DLD1 (cell line): Measurements from ENCODE around the gene BMP6.
"Not testable (repeated sequence)": the region's sequence is repeated elsewhere in the genome, so short reads cannot be mapped to it uniquely, and the experiment has no call there.

Source experiments
- in situ Hi-C: cut with HindIII; loops from 2 replicates; pipeline ENCODE4 v1.10.0; 2017; ENCODE audit warnings: low sequenced_read_pairs

The BMP6 gene

DNA sequence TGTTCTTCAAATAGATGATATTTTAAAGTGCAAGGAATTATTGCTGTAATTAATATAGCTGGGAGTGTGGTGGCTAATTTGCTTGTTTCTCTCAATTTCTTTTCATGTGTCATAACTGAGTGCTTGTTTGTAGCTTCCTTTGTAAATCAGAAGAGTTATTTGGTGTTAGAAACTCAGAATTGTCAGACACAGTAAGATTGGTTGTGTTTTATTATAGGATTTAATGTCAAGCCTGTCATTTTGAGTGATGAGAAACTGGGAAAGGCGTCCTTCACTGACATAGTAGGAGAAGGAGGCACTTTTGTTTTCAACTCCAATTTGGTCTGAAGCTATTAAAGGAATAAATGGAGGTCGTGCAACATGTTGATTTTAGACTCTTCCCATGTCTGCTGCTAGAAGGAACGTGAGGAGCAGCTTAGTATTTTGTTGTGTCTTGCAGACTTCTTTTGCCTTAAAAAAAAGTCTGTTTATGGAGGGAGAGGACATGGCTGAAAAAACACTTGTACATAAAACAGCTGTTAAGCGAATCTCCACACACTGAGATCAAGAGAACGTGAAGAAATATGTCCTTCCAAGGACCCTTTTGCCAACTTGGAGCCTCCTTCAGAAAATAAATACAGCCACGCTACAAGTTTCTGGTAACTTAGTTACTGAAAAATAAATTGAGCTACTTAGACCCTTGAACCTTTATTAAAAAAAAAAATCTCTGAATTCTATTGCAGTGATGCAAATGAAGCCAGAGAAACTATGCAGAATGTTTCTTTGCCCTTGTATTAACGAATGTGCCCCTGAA lies 59.5 kb downstream of the BMP6 start:
- in situ Hi-C loops, result no loop called here

DNA sequence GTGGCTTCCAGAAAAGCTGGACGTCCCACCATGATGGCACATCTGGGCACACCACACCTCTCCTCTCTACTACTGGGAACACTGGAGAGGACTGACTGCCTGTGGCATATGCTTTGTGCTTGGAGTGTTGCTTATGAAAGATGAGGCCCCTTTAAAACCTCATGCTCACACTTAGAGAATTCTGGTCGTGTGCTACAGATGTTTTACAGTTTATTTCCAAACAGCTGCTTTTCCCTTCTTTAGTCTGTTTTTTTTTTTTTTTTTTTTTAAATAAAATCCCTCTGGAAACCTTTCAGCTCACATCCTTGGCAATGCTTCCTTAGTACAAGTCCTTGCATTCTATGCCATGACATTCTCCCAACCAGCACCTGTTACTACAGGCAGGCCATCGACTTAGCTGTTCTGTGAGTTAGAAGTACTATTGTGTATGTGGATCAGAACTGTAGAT lies 60.3 kb downstream of the BMP6 start:
- in situ Hi-C loops, result no loop called here

DNA sequence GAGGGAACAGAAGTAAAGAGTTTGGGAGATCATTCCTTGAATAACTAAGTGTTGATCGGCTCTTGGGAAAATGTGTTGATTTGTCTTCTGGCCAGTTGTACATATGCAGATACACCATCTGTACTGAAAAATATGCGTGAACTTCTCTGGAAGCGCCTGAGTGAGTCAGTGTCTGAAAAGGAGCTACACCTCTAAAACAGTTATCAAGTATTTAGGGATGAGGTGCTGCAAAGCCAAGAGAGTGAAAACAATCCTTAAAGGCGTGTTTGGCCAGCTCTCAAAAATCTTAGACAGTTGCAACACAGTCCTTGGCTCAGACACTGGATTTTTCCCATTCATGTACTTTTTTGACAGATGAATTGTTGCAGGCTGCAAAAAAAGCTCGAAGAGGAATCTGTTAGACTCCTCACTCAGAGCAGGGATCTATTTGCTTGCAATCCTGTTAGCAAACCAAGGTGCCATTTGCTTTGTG lies 61.3 kb downstream of the BMP6 start:
- in situ Hi-C loops, result no loop called here

DNA sequence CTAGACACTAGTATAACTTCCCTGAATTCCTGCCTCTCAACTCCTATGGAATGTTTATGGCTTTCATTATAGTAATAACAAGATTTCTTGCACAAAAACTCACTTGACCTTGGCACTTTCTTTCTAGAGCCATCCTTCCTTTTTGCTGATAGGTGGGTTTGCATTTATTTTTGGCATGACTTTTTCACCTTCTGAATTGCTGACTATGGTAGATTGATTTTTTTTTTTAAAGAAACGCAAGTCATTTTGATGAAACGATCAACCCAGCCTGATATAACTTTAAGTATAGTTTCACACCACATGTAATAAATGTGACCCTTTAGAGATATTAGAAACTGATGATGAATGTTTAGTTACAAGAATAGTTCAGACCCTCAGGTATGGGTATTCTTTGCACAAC lies 61.8 kb downstream of the BMP6 start:
- in situ Hi-C loops, result no loop called here

DNA sequence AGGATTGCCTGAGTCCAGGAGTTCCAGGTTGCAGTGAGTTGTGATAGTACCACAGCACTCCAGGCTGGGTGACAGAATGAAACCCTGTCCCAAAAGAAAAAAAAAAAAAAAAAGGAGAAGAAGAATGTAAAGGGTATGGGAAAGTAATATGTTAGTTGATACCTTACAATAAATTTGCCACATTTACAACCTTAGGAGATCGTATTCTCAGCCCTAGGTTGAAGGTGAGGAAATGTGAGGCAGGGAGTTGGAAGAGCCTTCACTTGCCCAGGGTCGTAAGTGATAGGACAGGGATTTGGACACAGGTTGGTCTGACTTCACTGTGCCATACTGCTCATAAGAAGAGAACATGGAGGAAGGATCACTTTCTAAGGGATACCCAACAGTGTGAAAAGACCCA lies 68.6 kb downstream of the BMP6 start:
- in situ Hi-C loops, result no loop called here

DNA sequence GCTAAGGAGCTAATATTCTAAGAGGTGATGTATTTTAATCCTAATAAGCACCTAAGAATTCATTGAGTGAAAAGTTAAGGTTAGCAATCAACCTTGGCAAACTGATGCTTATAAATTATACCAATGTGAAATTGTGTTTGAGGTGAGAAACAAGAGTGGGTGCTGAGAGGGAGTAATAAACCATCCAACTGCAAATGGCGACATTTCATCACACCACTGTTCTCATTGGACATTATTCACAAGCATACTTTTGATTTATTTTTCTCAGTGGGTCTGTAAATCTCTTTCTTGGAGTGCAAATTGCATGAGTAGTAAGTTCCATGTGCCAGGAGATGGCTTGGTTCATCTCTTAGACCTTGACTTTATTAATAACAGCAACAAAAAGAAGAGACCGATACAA lies 71.5 kb downstream of the BMP6 start:
- in situ Hi-C loops, result no loop called here

DNA sequence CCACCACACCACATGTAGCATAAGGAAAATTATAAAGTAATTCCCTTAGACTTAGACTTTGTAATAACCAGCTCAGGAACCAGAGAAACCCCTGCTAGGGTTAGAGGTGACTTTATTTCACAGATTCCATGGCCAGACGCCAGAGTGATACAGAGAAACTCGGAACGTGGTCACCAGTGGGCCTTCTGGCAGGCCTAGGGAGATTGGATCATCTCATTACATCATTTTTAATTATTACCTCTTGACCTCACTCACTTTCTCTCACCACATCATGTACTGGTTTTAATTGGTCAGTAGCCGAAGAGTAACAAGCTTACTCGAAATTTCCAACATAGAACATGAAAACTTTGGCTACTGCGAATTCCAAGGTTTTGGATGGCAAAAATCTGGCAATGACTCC lies 72.9 kb downstream of the BMP6 start:
- in situ Hi-C loops, result no loop called here

DNA sequence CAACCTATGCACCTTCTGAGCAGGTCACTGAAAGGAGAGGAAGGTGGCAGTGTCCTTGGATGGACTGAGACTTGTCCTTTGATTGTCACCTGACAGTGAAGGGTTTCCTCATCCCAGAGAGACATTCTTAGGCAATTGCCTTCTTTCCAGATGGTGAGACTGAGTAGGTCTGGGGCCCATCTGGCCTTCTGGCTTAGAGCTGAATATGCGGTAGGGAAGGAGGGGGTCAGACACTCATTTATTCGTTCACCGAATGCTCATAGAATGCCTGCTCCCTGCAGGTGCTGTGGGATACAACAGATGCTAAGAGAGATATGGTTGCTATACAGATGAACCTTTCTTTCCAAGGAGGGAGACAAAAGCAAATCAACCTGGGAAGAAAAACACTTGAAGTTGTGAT lies 76.8 kb downstream of the BMP6 start:
- in situ Hi-C loops, result no loop called here

DNA sequence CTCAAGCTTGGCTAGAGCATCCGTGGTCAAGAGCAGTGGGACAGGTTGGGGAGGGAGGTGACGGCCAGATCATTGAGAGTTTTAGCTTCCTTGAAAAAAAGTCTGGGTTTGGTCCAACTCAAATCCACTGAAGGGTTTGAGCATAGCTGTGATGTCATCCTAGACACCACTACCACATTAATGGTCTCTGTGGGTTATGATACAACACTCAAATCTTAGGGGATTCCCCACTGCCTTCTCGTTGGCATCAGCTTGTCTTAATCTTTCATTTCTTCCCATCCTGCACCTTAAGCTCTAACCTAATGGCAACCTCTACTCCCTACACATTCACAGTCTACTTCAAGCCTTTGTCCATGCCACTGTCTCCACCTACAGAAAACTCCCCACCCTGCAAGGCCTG lies 77.3 kb downstream of the BMP6 start:
- in situ Hi-C loops, result no loop called here

DNA sequence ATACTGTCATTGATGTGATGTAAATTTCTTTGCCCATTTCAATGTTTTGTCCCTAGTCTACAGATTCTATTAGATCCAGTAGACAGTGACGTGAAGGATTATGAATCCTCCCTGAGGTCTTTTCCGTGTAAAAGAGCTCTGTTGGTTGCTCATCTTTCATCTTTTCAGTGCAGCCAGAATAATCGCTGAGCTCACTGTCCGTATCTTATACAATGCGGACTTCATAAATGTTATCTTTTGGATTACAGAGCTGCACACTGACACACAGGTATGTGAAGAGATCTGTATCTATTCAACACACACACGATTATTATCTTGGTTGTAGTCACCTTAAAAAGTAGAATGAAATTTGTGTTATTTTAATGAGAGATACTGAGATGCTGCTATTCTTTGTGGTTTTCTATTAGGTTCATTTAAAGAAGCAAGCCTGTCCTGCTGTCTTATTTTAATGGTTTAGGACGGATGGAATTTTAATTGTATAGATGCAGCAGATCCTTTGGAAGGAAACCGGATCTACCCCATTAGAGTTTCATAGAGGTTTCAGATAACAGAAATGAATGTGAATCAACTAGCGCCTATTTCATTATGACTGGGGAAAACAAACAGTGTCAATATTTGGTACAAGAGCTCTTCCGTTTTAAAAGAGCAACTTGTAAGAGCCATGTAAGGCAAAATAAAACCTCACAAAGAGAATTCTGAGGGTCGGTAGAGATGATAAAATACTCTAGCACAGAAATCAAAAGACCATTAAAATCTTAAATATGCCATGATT lies 79.4 kb downstream of the BMP6 start:
- in situ Hi-C loops, result no loop called here

DNA sequence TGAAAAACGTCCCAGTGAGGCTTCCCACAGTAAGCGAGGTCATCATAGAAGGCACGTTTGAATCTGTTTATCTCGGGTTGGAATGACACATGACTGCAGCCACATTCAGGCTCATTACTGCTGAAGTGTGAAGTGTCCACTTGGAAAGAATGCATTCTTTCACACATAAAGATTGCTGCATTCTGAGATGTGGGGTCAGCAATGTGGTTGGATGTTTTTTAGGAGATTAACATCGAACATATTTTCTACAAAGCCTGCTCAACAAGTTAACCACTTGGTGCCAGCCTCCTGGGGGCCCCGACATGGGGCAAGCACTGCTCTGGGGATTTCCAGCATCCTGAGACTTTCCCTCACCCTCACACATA lies 79.9 kb downstream of the BMP6 start:
- in situ Hi-C loops, result no loop called here

DNA sequence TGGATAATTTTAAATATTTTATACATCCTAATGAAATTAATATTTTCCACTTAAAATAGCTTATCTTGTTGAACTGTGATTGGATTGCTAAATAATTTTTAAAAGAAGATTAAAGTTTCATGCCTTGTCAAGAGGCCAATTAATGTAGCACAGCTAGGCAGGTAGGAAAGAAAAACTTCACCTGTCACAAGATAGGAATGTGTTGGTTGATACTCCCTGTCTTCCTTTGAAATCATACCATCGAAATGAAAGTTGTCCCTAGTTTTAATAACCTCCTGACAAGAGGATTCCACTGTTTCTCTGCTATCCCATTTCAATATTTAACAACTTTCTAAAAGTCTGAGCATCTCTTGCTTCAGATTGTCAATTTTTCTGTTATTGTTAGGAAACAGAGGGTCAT lies 80.8 kb downstream of the BMP6 start:
- in situ Hi-C loops, result no loop called here

DNA sequence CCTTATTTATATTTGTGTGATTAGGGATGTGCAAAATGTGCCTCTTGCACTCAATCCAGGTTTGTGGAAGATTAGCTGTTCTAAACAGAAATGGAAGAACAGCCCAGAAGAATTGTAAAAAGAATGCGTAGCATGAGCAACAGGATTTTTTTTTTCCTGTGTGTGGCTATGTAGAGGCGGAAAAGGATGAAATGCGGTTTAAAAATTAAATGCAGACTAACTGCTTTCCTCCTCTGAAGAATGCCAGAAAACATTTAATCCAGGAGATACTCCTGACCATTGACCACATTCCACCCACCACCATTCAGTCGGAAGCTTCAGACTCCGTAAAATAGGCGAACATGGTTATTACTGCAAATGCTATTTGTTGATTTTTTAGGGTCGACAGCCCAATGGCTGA lies 83.4 kb downstream of the BMP6 start:
- in situ Hi-C loops, result no loop called here

DNA sequence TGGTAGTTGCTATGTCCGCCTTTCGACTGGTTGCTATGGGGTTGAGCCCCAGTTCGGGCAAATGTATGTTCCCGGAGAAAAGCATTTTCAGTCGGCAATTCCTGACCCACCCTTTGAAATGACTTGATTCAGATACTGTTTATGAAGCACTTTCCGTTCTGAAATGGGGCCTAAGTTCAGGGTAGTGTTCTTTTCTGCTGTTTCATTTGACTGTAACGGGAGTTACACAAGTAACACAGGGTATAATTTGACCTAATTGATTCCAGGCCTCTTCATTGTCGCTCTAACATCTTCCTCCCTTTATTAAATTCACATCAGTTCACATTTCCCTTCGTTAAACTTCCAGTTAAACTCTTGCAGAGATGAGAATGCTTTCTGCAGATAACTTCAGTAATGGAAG lies 85.5 kb downstream of the BMP6 start:
- in situ Hi-C loops, result no loop called here

DNA sequence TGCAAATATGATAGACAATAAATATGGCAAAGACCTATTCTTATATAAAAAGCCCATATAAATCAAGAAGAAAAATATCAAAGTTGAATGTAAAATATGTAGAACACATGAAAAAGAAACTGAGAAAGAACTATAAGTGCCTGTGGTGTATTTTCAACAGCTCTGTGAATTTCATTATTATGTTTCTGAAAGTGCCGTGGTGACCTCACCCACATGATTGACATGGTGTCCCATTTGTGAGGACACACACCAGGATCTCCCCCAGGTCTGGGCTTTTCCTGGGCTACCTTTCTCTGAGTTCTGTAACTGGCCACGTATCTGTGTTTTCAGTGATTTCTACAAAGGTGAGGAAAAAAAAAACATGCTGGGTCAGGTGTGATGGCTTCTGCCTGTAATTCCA lies 86.7 kb downstream of the BMP6 start:
- in situ Hi-C loops, result no loop called here

DNA sequence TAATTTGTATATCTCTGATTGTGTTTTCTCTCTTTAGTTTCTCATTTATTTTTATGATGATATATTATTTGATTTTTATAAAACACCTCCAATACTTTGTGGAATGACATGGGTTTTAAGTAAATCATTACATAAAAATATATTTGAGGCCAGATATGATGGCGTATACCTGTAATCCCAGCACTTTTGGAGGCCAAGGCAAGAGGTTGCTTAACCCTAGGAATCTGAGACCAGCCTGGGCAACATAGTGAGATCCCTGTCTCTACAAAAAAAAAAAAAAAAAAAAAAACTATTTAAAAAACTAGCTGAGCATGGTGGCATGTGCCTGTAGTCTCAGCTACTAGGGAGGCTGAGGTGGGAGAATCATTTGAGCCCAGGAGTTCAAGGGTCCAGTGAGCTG lies 87.3 kb downstream of the BMP6 start:
- in situ Hi-C loops, result no loop called here

DNA sequence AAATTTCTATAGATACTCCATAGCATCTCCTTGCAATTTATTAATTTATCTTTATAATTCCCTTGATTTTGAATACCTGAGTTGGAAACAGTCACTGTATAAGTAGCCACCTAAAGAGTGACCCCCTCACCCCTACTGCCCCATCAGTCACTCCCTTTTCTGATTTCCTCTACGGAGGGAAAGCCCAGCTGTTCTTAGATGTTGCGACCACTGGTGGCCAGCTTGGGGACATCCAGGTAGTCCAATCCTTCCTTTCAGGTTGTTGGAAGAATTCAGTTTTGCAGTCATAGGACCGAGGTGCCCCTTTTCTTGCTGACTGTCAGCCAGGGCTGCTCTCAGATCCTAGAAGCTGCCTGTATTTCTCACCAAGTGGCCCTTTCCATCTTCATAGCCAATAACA lies 87.8 kb downstream of the BMP6 start:
- in situ Hi-C loops, result no loop called here

DNA sequence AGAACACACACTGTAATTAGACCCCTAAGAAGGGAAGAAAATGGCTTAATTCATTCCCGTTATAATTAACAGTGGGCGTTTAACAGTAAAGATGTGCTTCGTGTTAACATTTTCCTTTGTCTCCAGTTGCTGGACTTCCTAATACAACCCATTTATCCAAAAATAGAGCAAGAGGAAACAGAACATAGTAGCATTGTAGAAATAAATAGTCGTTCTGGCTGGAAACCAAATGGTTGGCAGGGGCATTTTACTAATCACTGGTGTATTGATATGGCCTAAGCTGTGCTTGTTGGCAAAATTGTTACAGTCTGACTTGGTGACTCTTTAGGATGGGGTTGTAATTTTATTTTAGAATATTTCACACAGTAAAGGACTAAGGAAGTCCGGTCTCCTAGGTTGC lies 89.8 kb downstream of the BMP6 start:
- in situ Hi-C loops, result no loop called here

DNA sequence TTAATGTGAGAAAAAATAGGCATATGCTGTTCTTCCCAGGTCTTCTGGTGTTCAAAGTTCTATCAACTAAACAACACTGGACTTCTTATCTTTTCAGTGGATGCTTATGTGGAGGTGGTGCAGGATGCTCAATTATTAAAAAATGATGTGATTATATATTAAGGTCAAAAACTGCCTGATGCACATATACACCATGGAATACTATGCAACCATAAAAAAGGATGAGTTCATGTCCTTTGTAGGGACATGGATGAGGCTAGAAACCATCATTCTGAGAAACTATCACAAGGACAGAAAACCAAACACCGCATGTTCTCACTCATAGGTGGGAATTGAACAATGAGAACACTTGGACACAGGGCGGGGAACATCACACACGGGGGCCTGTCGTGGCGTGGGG lies 91.3 kb downstream of the BMP6 start:
- in situ Hi-C loops, result not testable (repeated sequence)

DNA sequence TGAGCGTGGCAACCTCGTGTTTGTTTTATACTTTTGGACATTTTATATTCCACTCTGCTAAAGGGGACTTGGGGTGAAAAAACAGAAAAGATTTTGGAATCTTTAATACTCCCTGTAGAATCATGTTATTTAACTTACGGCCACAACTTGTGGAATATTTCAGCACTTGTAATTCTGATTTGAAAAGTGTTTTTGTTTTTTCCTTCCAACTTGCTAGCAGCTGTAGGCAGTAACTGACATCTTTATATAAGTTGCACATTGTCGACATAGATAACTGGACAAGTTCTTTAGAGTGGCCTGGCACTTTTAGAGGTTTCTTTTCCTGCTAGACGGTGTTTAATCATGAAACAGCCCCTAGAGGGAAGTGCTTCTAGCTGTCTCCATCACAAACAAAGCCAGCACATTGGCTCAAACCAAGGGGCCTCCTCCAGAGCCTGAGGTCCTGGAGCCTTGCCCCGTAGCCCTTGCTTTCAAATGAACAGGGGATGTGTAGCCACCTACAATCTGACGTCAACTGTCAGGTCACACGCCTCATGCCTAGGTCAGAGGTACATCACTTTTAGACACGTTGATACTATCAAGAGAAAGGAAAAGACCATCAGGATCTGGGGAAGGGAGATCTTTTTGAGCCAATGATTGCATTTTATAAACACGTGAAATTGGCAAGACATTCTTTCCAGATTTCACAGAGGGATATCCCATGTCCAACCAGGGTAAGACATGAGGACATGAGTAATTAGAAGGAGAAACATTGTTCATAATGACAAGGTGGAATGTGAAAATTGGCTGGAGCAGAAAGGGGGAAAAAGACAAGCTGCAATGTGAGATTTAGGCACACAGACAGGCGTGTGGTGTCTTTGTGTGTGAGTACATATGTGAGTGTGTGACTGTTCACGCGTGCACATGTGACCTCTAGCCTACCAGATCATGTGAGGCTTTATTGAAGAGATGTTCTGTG lies 92.6 kb downstream of the BMP6 start:
- in situ Hi-C loops, result no loop called here

DNA sequence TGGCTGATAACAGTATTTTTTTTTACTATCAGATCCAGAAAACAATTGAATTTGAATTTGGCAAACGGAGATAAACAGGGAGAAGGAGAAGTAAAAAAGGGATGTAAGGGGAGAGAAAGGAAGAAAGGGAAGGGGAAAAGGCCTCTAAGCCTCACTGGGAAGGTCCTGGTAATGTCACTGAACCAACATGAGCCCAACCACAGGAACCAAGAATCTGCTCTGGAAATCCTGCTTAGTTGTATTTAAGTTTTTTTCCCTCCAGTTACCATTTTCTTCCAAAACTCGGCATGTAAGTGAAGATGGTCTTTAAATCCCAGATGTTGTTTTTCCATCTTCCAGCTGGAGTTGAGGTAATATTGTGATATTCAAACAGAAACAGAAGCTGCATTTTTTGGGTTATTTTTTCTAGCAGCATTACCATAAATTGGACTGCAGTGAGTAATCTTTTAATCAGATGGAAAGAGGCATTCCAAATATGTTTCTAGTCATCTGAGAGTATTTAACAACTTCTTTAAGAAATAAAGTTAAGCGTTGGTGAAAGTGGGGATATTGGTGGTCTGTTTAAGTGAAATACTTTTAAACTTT lies 93.6 kb downstream of the BMP6 start:
- in situ Hi-C loops, result no loop called here
